H1 (cell line): ENCODE results near the gene RAB34. TPM values are rescaled to one million over a fixed set of nuclear protein-coding genes. Genes with fewer than 3 reads are reported as not detected.

ENCODE experiments used
- CTCF ChIA-PET: fragments of 300-600 bp; sonication (Branson Sonifier 250); formaldehyde crosslinking; loops from one replicate; lab custom pipeline; 2021; ENCODE audit not compliant: partially characterized antibody; lab: Charles Lee
- POLR2A ChIA-PET: fragments of 300-600 bp; sonication (Branson Sonifier 250); formaldehyde crosslinking; loops from one replicate; lab custom pipeline; 2021; ENCODE audit warnings: inconsistent platforms; ENCODE audit not compliant: partially characterized antibody; lab: Charles Lee
- DNase-seq, 2 experiments: peaks; one replicate each; pipeline versions ENCODE4 v3.0.0 to v3.0.0-alpha.2; 2010 to 2022; ENCODE audit warnings: low spot score in 2 of 2, low read depth in 1 of 2, mixed read lengths in 1 of 2
- FAIRE-seq: peaks from 2 replicates; lab custom pipeline; 2011; peaks lifted over from hg19 to GRCh38; lab: Jason Lieb, UNC
- H2AFZ ChIP-seq: 2 replicates; pipeline ENCODE4 v1.8.1; 2012; ENCODE audit warnings: low read length, inconsistent platforms
- H2AK5ac ChIP-seq: 2 replicates; pipeline ENCODE4 v1.6.1; 2013; ENCODE audit warnings: low read depth, low read length
- H2BK120ac ChIP-seq: replicated peaks from 2 replicates; pipeline ENCODE3; 2013; ENCODE audit warnings: low read depth, low read length, inconsistent platforms
- H2BK12ac ChIP-seq: 2 replicates; pipeline ENCODE4 v1.6.1; 2013; ENCODE audit warnings: low read depth, low read length
- H2BK15ac ChIP-seq: 2 replicates; pipeline ENCODE4 v1.6.1; 2013; ENCODE audit warnings: low read length
- H2BK20ac ChIP-seq: 2 replicates; pipeline ENCODE4 v1.6.1; 2013; ENCODE audit warnings: low read length
- H2BK5ac ChIP-seq: 2 replicates; pipeline ENCODE4 v1.6.1; 2013; ENCODE audit warnings: low read depth, low read length
- H3K14ac ChIP-seq: 2 replicates; pipeline ENCODE4 v1.6.1; 2013; ENCODE audit warnings: inconsistent platforms; ENCODE audit not compliant: insufficient read length
- H3K18ac ChIP-seq: 2 replicates; pipeline ENCODE4 v1.6.1; 2013; ENCODE audit warnings: low read length; ENCODE audit errors: extremely low read depth
- H3K23ac ChIP-seq: 2 replicates; pipeline ENCODE4 v1.6.1; 2013; ENCODE audit warnings: inconsistent platforms; ENCODE audit not compliant: insufficient read length
- H3K23me2 ChIP-seq: 2 replicates; pipeline ENCODE4 v1.6.1; 2013; ENCODE audit warnings: low read depth, low read length
- H3K27ac ChIP-seq: 2 replicates; pipeline ENCODE4 v1.6.1; 2011; ENCODE audit warnings: low read depth, low read length, inconsistent platforms
- H3K27me3 ChIP-seq, 4 experiments: replicated peaks in 1 of 4; 1 replicate in 1 of 4; 2 replicates in 3 of 4; pipeline versions ENCODE4 v1.6.1 to v1.8.1; 2011 to 2013; ENCODE audit warnings: low read length in 3 of 4, mild to moderate bottlenecking in 3 of 4, inconsistent platforms in 2 of 4, mixed read lengths in 2 of 4, moderate library complexity in 1 of 4; ENCODE audit not compliant: control insufficient read depth in 3 of 4, insufficient read depth in 3 of 4; ENCODE audit errors: extremely low read depth in 1 of 4
- H3K36me3 ChIP-seq, 4 experiments: 2 replicates each; pipeline versions ENCODE4 v1.6.1 to v1.8.1; 2011 to 2013; ENCODE audit warnings: mild to moderate bottlenecking in 4 of 4, low read length in 3 of 4, moderate library complexity in 2 of 4, control low read depth in 1 of 4, inconsistent platforms in 1 of 4; ENCODE audit not compliant: insufficient read depth in 4 of 4, control insufficient read depth in 2 of 4
- H3K4ac ChIP-seq: replicated peaks from 2 replicates; pipeline ENCODE3; 2013; ENCODE audit warnings: low read length, low read depth, mixed read lengths, inconsistent platforms; ENCODE audit not compliant: insufficient read length
- H3K4me1 ChIP-seq, 4 experiments: replicated peaks in 1 of 4; 1 replicate in 1 of 4; 2 replicates in 3 of 4; pipeline versions ENCODE4 v1.6.1 to v1.8.1; 2011 to 2013; ENCODE audit warnings: low read length in 3 of 4, inconsistent platforms in 2 of 4, mixed read lengths in 1 of 4; ENCODE audit not compliant: insufficient read depth in 4 of 4, control insufficient read depth in 3 of 4
- H3K4me2 ChIP-seq, 2 experiments: 2 replicates each; pipeline versions ENCODE4 v1.6.1 to v1.8.1; 2011 to 2013; ENCODE audit warnings: low read depth in 2 of 2, low read length in 2 of 2, control low read depth in 1 of 2, inconsistent platforms in 1 of 2, mild to moderate bottlenecking in 1 of 2; ENCODE audit not compliant: insufficient read depth in 1 of 2
- H3K4me3 ChIP-seq, 4 experiments: fragments of 200-600, 300-600 bp in 1 of 4; sonication (generic), shearing (Covaris generic), sonication (Bioruptor Twin) in 1 of 4; 2 replicates each; pipeline versions ENCODE4 v1.5.1 to v1.8.1; 2011 to 2016; ENCODE audit warnings: low read length in 4 of 4, low read depth in 3 of 4, control low read depth in 2 of 4, inconsistent platforms in 2 of 4, mild to moderate bottlenecking in 2 of 4, mixed read lengths in 1 of 4, moderate library complexity in 1 of 4; ENCODE audit not compliant: insufficient read depth in 2 of 4; ENCODE audit errors: extremely low read depth in 1 of 4
- H3K56ac ChIP-seq: replicated peaks from 2 replicates; pipeline ENCODE3; 2013; ENCODE audit warnings: low read depth, mild to moderate bottlenecking, mixed read lengths, low read length, inconsistent platforms; ENCODE audit not compliant: insufficient read length
- H3K79me1 ChIP-seq: 2 replicates; pipeline ENCODE4 v1.6.1; 2013; ENCODE audit warnings: low read depth, low read length, control low read depth
- H3K79me2 ChIP-seq, 2 experiments: 2 replicates each; pipeline versions ENCODE4 v1.6.1 to v1.8.1; 2012 to 2013; ENCODE audit warnings: low read length in 2 of 2, mild to moderate bottlenecking in 2 of 2, inconsistent platforms in 1 of 2; ENCODE audit not compliant: insufficient read depth in 2 of 2, control insufficient read depth in 1 of 2
- H3K9ac ChIP-seq, 4 experiments: replicated peaks in 1 of 4; 1 replicate in 1 of 4; 2 replicates in 3 of 4; pipeline versions ENCODE4 v1.6.1 to v1.8.1; 2011 to 2013; ENCODE audit warnings: low read depth in 3 of 4, low read length in 3 of 4, control low read depth in 2 of 4, mild to moderate bottlenecking in 2 of 4, moderate library complexity in 2 of 4, inconsistent platforms in 1 of 4; ENCODE audit errors: extremely low read depth in 1 of 4
- H3K9me3 ChIP-seq, 2 experiments: 2 replicates each; pipeline versions ENCODE4 v1.6.1 to v1.8.1; 2012 to 2013; ENCODE audit warnings: mild to moderate bottlenecking in 2 of 2, moderate library complexity in 2 of 2, control low read depth in 1 of 2, inconsistent platforms in 1 of 2, low read depth in 1 of 2, low read length in 1 of 2, mixed read lengths in 1 of 2; ENCODE audit not compliant: insufficient read depth in 2 of 2
- H4K20me1 ChIP-seq, 2 experiments: replicated peaks in 1 of 2; 2 replicates each; pipeline versions ENCODE3 to v1.8.1; 2011 to 2013; ENCODE audit warnings: inconsistent platforms in 2 of 2, low read length in 2 of 2, mild to moderate bottlenecking in 1 of 2; ENCODE audit not compliant: insufficient read depth in 2 of 2, control insufficient read depth in 1 of 2
- H4K5ac ChIP-seq: 2 replicates; pipeline ENCODE4 v1.6.1; 2013; ENCODE audit warnings: low read length, low read depth, mixed read lengths, inconsistent platforms; ENCODE audit not compliant: insufficient read length
- H4K8ac ChIP-seq: 2 replicates; pipeline ENCODE4 v1.8.0; 2013; ENCODE audit warnings: mild to moderate bottlenecking, moderate library complexity, low read length, inconsistent platforms; ENCODE audit not compliant: insufficient read depth; ENCODE audit errors: extremely low read depth
- H4K91ac ChIP-seq: replicated peaks from 2 replicates; pipeline ENCODE3; 2013; ENCODE audit warnings: low read length, mixed read lengths, inconsistent platforms; ENCODE audit not compliant: insufficient read length
- CBX5 ChIP-seq: fragments of 300-800, 300-1000 bp; sonication (generic); IDR thresholded peaks from 2 replicates; pipeline ENCODE4 v1.7.1; 2016; ENCODE audit warnings: antibody characterized with exemption, low read length, low read depth
- CTCF ChIP-seq, 3 experiments: IDR thresholded peaks; 1 replicate in 2 of 3; 2 replicates in 1 of 3; pipeline versions ENCODE4 v1.5.1 to v1.6.1; 2011; ENCODE audit warnings: low read length in 3 of 3, mild to moderate bottlenecking in 3 of 3, inconsistent platforms in 2 of 3, low read depth in 1 of 3, moderate library complexity in 1 of 3; ENCODE audit not compliant: insufficient read depth in 1 of 3; ENCODE audit errors: control extremely low read depth in 1 of 3
- EZH2 ChIP-seq: fragments of 200-600 bp; sonication (generic); IDR thresholded peaks from 2 replicates; pipeline ENCODE4 v1.7.1; 2012; ENCODE audit warnings: low read depth, mild to moderate bottlenecking, moderate library complexity, low read length, inconsistent platforms; ENCODE audit not compliant: severe bottlenecking
- HDAC6 ChIP-seq: IDR thresholded peaks from one replicate; pipeline ENCODE4 v1.7.1; 2012; ENCODE audit warnings: low read depth, mild to moderate bottlenecking, inconsistent platforms, low read length, moderate library complexity
- KDM1A ChIP-seq: fragments of 200-600, 300-600 bp; sonication (generic); IDR thresholded peaks from 2 replicates; pipeline ENCODE4 v1.7.1; 2016; ENCODE audit warnings: mild to moderate bottlenecking, low read length, borderline replicate concordance
- POLR2A ChIP-seq, 2 experiments: IDR thresholded peaks; 1 replicate in 1 of 2; 2 replicates in 1 of 2; pipeline ENCODE4 v1.6.1; 2011; ENCODE audit warnings: low read depth in 2 of 2, low read length in 2 of 2, mild to moderate bottlenecking in 2 of 2; ENCODE audit errors: control extremely low read depth in 1 of 2
- RAD21 ChIP-seq, 2 experiments: IDR thresholded peaks in 1 of 2; conservative IDR thresholded peaks in 1 of 2; 2 replicates each; pipeline ENCODE4 v1.6.1; 2011; ENCODE audit warnings: low read depth in 2 of 2, low read length in 2 of 2, improper control_type of control experiment in 1 of 2, inconsistent platforms in 1 of 2, mild to moderate bottlenecking in 1 of 2, moderate library complexity in 1 of 2
- RNF2 ChIP-seq: fragments of 200-900, 300-1000 bp; sonication (generic); IDR thresholded peaks from 2 replicates; pipeline ENCODE4 v1.7.1; 2016; ENCODE audit warnings: borderline replicate concordance, low read depth, mild to moderate bottlenecking, antibody characterized with exemption, low read length; ENCODE audit not compliant: poor library complexity, severe bottlenecking; ENCODE audit errors: missing control alignments
- SP2 ChIP-seq: IDR thresholded peaks from 2 replicates; pipeline ENCODE4 v1.6.1; 2012; ENCODE audit warnings: mild to moderate bottlenecking, low read length, inconsistent platforms
- SP4 ChIP-seq: IDR thresholded peaks from 2 replicates; pipeline ENCODE4 v1.6.1; 2012; ENCODE audit warnings: low read length, inconsistent platforms
- TAF7 ChIP-seq: optimal IDR thresholded peaks from 2 replicates; pipeline ENCODE3; 2011; ENCODE audit warnings: low read depth, mild to moderate bottlenecking, inconsistent platforms, low read length, moderate library complexity, borderline replicate concordance
- WGBS, 2 experiments: shearing (Covaris generic) in 1 of 2; methylation state at CpG; one replicate each; pipeline versions ENCODE4 v1.1.6 to v1.1.7; 2013 to 2015; ENCODE audit warnings: low lambda C conversion rate in 2 of 2, mixed read lengths in 2 of 2, inconsistent platforms in 1 of 2, low coverage in 1 of 2, missing lambda C conversion rate in 1 of 2; ENCODE audit not compliant: insufficient replicate concordance in 2 of 2, insufficient coverage in 1 of 2, insufficient read length in 1 of 2; ENCODE audit errors: extremely low coverage in 1 of 2, missing lambda C conversion rate in 1 of 2; 5-methylcytosine and 5-hydroxymethylcytosine counted together
- polyA plus RNA-seq, 7 experiments: library from polyadenylated mRNA; depleted of rRNA in 3 of 7; stranded (reverse) in 5 of 7; unstranded in 2 of 7; fragments of >200 nt in 5 of 7; fragments of 200-250 nt in 2 of 7; gene quantifications; 1 replicate in 5 of 7; 2 replicates in 1 of 7; 4 replicates in 1 of 7; pipeline versions ENCODE4 v1.2.1 to v1.2.3, GENCODE V29; 2011 to 2013; ENCODE audit warnings: missing spikeins in 2 of 7, mixed read lengths in 2 of 7
- total RNA-seq: library from RNA; stranded (reverse); fragmentation: NEBNext Ultra II Directional; extraction: Animal tissue kit (Norgen Biotek cat#: 25700); gene quantifications from 2 replicates; pipeline ENCODE4 v1.2.1, GENCODE V29; 2021

RAB34 gene
- total and polyA plus RNA-seq, 2 of the 8 experiments (the other 6 are each of a cell fraction or from before 2014, with no cell fraction given), result 237 to 305 TPM

DNA sequence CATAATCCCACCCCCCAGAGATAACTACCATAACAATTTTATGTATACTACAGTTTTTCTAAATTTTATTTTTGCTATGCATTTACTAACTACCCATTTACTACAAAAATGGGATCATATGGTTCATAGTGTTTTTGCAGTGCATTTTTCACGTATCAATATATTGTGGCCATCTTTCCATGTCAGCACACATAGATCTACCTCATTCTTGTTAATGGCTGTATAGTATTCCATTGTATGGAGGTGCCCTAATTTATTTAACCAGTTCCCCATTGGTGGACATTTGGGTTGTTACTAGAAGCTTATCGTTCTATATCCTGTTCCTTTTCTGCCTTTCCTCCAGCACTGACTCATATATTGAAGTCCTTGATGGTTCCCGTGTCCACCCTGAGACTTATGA is 28.7 kb downstream of the RAB34 start:
- H3K56ac ChIP-seq, result no peak overlapping the region
- H3K9ac ChIP-seq, result no peak overlapping the region
- H2BK15ac ChIP-seq, result no peak overlapping the region
- H3K18ac ChIP-seq, result no peak overlapping the region
- no peak overlapping the region for H2BK120ac ChIP-seq
- H3K4me1 ChIP-seq, result no peaks in the 10 kb centered on the region
- H3K27me3 ChIP-seq, result no peaks in the 10 kb centered on the region
- H4K91ac ChIP-seq, result no peak overlapping the region
- H3K4me2 ChIP-seq, result no peak overlapping the region
- peaks cover 50 to 86% (median 80%) of the 10 kb centered on the region in 4 experiments for H3K36me3 ChIP-seq
- H2AFZ ChIP-seq, result no peak overlapping the region
- ChIA-PET POLR2A (interaction anchor here (2.4 to 6.5 kb wide), 2 partner anchors 11 kb away, joined by 6 to 35 read pairs; no protein-coding TSS in a partner anchor), CTCF (interaction anchor here (1.2 to 1.4 kb wide), 2 partner anchors 12 to 14 kb away, joined by 3 to 4 read pairs; no protein-coding TSS in a partner anchor)
- no peaks in the 10 kb centered on the region for H3K23me2 ChIP-seq
- H2BK20ac ChIP-seq, result no peak overlapping the region
- H2BK12ac ChIP-seq, result no peak overlapping the region
- H3K23ac ChIP-seq, result no peak overlapping the region
- H3K4me3 ChIP-seq, result no peak overlapping the region
- FAIRE-seq (no peak), DNase-seq (no peak)
- no peaks in the 10 kb centered on the region for H3K79me1 ChIP-seq
- no peak overlapping the region for H3K14ac ChIP-seq
- H4K8ac ChIP-seq, result no peak overlapping the region
- H2AK5ac ChIP-seq, result no peak overlapping the region
- WGBS, 2 experiments, result 95% methylated on average over 3 of the region's 3 CpGs; no CpG with 5 or more reads in 1 of the 2 experiments
- H3K4ac ChIP-seq, result no peak overlapping the region
- H4K20me1 ChIP-seq, result peaks cover 3% of the 10 kb centered on the region in 2 experiments
- H3K79me2 ChIP-seq, result no peaks in the 10 kb centered on the region
- no peak overlapping the region for H3K27ac ChIP-seq
- no peaks in the 10 kb centered on the region for H3K9me3 ChIP-seq
- no peak overlapping the region for H4K5ac ChIP-seq
- H2BK5ac ChIP-seq, result no peak overlapping the region
- TF ChIP-seq EZH2, result no peak
- TF ChIP-seq SP4, result no peak
- no peak for TF ChIP-seq SP2
- no peak for TF ChIP-seq CTCF (IDR thresholded peaks at IDR 0.05; ENCODE audit: control extremely low read depth in 1 of 3, insufficient read depth in 1 of 3, low read depth in 1 of 3, low read length in 3 of 3)
- TF ChIP-seq RNF2, result no peak
- no peak for TF ChIP-seq TAF7
- no peak for TF ChIP-seq RAD21 (IDR thresholded peaks at IDR 0.05 in 1 of 2, conservative IDR thresholded peaks at IDR 0.05 in 1 of 2; ENCODE audit: low read depth in 2 of 2, low read length in 2 of 2)
- TF ChIP-seq HDAC6, result no peak
- no peak for TF ChIP-seq KDM1A
- TF ChIP-seq CBX5, result no peak
- TF ChIP-seq POLR2A (IDR thresholded peaks at IDR 0.05; ENCODE audit: control extremely low read depth in 1 of 2, low read depth in 2 of 2, low read length in 2 of 2), result no peak
